HTERT RPE-1 (cell line): Measurements from ENCODE around the gene DOCK1.

Experiments
- in situ Hi-C: fragments of 300-500 bp; cut with MboI; formaldehyde crosslinking; loops from 4 replicates; pipeline ENCODE4 v1.14.3; 2020; ENCODE audit warnings: low sequenced_read_pairs

DOCK1 gene

DNA sequence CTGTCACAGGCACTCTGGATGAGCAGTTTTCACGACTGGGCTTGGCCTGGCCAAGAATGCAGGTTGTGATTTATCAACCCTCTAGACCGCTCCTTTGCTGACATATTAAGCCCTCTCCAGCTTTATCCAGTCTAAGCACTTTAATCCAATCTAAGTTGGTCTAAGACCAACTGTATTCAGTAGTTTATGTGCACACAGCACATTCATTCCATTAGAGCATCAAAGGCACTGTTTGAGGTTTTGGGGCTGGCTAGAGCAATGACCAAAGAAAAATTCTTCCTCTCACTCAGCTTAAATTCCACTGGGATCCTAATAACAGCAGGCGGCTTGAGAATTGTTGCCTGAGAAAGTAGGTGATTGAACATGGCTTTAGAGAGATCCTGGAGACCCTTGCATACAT is 467.1 kb downstream of the DOCK1 start:
- in situ Hi-C loops = no loop called here

DNA sequence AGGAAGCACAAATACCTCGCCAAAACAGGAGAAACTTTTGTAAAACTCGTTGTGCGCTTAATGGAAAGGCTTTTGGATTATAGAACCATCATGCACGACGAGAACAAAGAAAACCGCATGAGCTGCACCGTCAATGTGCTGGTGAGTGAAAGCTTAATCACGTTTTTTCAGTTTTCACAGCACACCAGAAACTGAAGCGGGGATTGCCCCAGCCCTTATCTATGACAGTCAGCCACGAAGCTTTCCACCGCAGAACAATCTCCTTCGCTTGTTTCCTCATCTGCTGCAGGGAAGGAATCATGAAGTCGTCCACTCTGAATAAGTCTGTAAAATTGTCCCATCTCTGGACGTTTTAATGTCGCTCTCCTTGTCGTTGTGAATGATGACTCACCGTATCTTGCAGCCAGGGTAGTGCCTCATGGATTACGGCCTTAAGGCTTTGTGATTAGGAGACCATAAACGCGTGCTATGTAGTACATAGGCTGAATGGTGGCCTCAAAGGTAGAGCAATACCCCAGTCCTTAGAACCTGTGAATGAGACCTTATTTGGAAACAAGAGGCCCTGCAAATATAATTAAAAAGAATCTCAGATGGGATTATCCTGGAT is 468.9 kb downstream of the DOCK1 start:
- in situ Hi-C loops = no loop called here

GRCh38 chr10:127374901-127375300 is 469.7 kb downstream of the DOCK1 start:
- in situ Hi-C loops = no loop called here

DNA sequence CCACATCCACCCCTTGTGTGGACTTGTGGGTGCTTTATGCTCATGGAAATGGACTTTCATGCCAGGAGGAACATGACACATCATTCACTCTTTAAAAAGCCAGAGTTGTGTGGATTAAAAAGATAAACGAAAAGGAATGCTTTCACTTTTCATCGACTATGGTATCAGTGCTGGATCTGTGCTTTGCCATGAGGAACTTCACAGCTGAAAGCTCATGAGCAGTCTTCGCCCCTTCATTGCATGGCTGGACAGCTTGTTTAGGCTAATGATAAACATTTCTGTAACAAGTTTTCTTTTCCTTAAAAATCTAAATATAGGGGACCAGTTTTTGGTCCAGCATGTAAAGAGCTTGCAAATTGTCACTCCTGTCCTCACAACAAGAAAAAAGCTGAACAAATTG is 470.2 kb downstream of the DOCK1 start:
- in situ Hi-C loops = no loop called here

DNA sequence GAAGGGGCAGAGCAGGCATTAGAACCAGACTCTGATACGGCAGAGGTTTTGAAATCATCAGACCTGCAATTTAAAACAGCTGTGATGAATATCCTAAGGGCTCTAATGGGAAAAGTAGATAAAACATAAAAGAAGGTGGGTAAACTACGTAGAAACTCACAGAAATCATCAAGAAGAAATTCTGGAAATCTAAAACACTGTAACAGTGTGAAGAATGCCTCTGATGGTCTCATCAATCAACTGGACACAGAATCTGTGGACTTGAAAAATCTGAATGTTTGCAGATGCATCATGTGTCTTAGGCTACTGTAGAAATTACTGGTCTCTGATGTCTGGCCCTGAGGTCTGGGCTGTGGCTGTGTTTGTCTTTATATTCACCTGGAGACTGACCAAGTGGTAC is 470.8 kb downstream of the DOCK1 start:
- in situ Hi-C loops = no loop called here

DNA sequence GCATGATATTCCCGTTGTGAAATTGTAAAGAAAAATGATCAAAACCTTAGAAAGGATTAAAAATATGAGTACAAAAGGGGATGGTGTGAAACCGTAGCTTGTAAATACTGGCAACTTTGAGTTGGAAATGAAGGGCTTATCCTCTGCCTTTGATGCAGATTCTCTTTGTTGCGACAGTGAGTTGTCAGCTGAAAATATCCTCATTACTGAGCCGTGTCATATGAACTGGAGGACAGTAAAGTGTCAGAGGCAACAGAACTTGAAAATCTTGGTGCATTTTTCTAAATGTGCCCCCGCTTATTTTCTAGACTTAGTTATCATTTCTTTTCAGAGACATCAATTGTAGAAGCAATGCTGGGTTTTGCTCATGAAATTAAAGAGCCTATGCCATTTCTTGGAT is 473.4 kb downstream of the DOCK1 start:
- in situ Hi-C loops = no loop called here

- in situ Hi-C loops = no loop called here
Measured at GRCh38 chr10:127384532-127384931, 479.3 kb downstream of the DOCK1 start.

GRCh38 chr10:127385066-127385465 is 479.8 kb downstream of the DOCK1 start:
- in situ Hi-C loops = no loop called here

DNA sequence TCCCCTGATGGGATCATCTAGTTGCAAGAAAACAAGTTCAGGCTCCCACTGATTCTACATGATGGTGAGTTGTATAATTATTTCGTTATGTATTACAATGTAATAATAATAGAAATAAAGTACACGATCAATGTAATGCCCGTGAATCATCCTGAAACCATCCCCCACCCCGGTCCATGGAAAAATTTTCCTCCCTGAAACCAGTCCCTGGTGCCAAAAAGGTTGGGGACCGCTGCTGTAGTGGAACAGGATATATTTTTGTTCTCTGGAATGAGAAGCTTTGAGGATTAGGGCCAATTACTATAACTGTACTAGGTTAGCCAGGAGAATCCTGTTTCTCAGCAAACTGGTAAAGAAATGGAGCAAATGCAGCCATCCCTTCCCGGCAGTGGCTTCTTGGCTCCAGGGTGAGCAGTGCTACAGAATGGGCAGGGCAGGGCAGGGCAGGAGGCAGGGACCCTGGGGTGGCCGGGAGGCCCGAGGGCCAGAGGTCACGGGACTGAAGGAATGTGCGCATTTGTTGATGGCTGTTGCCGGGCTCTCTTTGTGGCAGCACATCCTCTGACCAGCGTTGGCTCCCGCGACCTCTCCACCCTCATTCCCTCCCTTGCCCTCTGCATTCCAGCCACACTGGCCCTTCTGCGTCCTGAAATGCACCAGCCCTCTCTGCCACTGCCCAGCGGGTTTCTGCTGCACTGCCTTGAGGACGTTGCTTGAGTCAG is 481.5 kb downstream of the DOCK1 start:
- in situ Hi-C loops = no loop called here

- in situ Hi-C loops = no loop called here
Measured at GRCh38 chr10:127391875-127392274, 486.6 kb downstream of the DOCK1 start.

DNA sequence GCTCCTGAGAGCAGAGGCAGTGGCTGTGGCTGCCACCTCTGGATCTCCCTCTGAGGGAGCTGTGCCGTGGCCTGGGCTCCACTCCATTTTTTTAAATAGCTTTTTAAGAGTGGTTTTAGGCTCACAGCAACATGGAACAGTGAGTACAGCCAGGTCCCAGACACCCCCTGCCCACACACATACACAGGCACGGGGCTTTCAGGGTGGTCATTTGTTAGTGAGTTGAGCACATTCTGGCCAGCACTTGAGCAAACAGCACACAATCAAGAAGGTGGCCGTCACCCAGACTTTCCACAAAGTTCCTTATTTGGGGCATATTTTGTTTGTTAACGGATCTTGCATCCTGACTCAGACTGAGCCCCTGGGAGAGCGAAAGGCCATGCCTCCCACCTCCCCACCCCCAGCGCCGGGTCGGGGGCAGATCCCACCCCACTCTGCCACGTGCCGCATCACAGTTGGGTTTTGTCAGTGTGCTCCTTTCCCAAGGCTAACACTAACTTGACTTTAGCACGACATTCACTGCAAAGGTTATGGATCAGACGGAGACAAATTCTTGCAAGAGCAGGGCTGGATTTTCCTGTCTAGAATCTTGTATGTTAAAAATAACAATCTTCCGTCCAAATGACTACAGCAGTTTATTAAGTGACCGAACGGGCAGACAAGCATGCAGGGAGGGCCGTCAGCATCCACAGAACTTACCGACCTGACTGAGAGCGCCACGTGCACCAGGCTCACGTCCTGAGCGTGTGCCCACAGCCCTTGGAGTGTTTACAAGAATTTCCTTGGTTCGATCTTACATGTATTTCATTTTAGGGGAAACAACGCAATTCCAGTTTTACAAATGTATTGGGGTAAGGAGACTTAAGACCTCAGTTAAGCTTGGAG is 487.4 kb downstream of the DOCK1 start:
- in situ Hi-C loops = no loop called here

GRCh38 chr10:127398140-127398970 is 493.1 kb downstream of the DOCK1 start:
- in situ Hi-C loops = no loop called here

DNA sequence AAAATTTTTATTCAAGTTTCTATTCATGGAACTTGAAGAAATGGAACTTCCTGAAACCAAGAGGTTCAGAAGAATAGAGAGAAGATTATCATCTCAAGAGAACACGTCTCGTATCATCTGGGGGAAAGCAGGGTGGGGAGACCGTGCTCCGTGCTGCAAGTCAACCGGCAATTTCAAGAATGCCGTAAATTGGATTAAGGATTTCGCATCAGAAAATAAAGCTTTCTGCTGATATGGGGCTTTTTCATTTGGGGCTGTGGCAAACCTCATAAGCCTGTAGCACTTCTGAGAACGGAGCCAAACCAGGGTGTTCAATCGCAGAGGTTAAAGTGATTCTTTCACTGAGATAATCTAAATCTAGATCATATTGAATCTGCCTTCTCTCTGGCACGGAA is 493.7 kb downstream of the DOCK1 start:
- in situ Hi-C loops = no loop called here

DNA sequence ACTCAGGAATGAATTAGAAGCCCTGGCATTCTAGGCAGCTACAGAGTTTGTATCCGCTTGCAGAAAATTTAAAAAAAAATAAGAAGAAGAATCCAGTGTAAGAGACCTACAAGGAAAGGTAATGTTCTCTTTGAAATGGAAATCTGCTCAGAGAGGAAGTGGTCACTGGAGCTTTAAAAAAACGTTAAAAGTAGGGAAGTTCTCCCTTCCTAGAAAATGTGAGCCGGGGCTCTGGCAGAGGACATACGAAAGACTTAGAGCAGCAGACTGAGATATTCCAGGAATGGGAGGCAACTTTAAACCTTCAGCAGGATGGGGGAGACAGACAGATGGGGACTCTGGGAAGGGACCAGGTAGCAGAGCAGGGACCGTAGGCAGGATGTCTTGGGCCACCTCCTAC is 494.4 kb downstream of the DOCK1 start:
- in situ Hi-C loops = no loop called here

DNA sequence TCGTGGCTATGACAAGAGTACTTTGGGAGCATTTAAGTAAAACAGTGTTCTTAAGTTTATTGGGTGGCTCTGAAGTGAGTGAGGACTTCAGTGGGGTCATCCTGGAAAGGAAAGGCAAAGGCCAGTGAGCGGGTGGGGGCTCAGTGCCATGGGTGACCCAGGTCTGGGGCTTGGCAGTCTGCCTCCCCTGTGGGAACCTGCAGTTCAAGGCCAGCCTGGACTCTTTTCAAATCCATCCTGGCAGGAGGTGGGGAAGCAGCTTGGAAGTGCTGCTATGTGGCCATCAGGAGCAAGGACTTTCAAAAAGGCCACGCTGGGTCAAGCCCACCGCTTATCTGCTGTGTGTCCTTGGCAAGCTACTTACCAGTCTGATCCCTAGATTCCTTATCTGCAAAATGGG is 495.0 kb downstream of the DOCK1 start:
- in situ Hi-C loops = no loop called here

- in situ Hi-C loops = no loop called here
Measured at GRCh38 chr10:127402596-127403409, 497.6 kb downstream of the DOCK1 start.

DNA sequence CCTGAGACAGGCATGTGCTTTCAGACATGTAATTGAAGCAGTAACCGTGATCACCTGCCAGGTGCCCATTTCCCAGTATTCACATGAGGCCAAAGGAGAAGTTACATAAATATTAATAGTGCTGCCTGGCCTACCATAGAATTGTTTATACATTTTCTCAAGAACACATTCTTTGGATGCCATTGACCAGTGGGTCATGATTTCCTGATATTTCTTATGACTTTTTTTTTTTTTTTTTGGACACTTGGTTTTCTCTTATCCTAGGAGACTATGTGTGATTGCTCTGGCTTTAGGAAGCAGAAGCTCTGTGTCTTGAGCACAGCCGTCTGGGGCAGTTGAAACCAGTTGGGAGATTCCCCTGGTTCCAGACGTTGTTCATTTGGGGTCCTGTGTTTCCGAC is 500.0 kb downstream of the DOCK1 start:
- in situ Hi-C loops = no loop called here

- in situ Hi-C loops = no loop called here
Measured at GRCh38 chr10:127406018-127406550, 500.9 kb downstream of the DOCK1 start.

- in situ Hi-C loops = no loop called here
Measured at GRCh38 chr10:127407551-127407950, 502.3 kb downstream of the DOCK1 start.
